Panc1 (cell line): Measurements from ENCODE around the gene C3orf22. TPM values are rescaled to one million over a fixed set of nuclear protein-coding genes. Genes with fewer than 3 reads are reported as not detected.

Experiments used
- ATAC-seq: fragments of 200-7000 bp; cut with Tn5 transposase; 2 replicates; pipeline ENCODE4 v1.9.1; 2020; ENCODE audit warnings: mild to moderate bottlenecking, moderate library complexity
- BruUV-seq: library from RNA; stranded (reverse); fragments of 400-500 nt; replicated peaks from 2 replicates; lab custom pipeline; 2021; lab: Mats Ljungman, UMichigan
- CTCF ChIA-PET: fragments of 300-600 bp; sonication (Branson Sonifier 250); formaldehyde crosslinking; loops from one replicate; lab custom pipeline; 2022; ENCODE audit warnings: antibody characterized with exemption; lab: Charles Lee
- POLR2A ChIA-PET: fragments of 300-600 bp; sonication (Branson Sonifier 250); formaldehyde crosslinking; loops from one replicate; lab custom pipeline; 2022; ENCODE audit warnings: antibody characterized with exemption; lab: Charles Lee
- DNase-seq: peaks from one replicate; pipeline ENCODE4 v3.0.0-alpha.2; 2010; ENCODE audit warnings: low read depth, low spot score
- H3K27ac ChIP-seq: 2 replicates; pipeline ENCODE4 v1.5.1; 2011; ENCODE audit warnings: mild to moderate bottlenecking, low read length, inconsistent platforms
- H3K27me3 ChIP-seq: fragments of 200-500 bp; sonication (Bioruptor generic); 2 replicates; pipeline ENCODE4 v1.6.0; 2014; ENCODE audit warnings: low read length, inconsistent platforms; ENCODE audit not compliant: control insufficient read depth, insufficient read depth
- H3K36me3 ChIP-seq: fragments of 200-500 bp; sonication (Bioruptor generic); 2 replicates; pipeline ENCODE4 v1.5.1; 2014; ENCODE audit warnings: inconsistent platforms, mild to moderate bottlenecking, low read length, moderate library complexity; ENCODE audit not compliant: control insufficient read depth, insufficient read depth
- H3K4me1 ChIP-seq: 2 replicates; pipeline ENCODE4 v1.5.1; 2011; ENCODE audit warnings: inconsistent platforms, mild to moderate bottlenecking, low read length, moderate library complexity; ENCODE audit not compliant: control insufficient read depth, insufficient read depth
- H3K4me3 ChIP-seq, 2 experiments: 2 replicates each; pipeline ENCODE4 v1.5.1; 2011 to 2012; ENCODE audit warnings: low read depth in 2 of 2, low read length in 2 of 2, mild to moderate bottlenecking in 2 of 2, inconsistent platforms in 1 of 2, moderate library complexity in 1 of 2
- H3K9me3 ChIP-seq: fragments of 200-500 bp; sonication (Bioruptor generic); 2 replicates; pipeline ENCODE4 v1.5.1; 2014; ENCODE audit warnings: low read depth, mild to moderate bottlenecking, inconsistent platforms, low read length, moderate library complexity; ENCODE audit not compliant: control insufficient read depth, insufficient read depth
- POLR2AphosphoS5 ChIP-seq: IDR thresholded peaks from 2 replicates; pipeline ENCODE4 v1.6.1; 2012; ENCODE audit warnings: mild to moderate bottlenecking, low read depth, low read length, moderate library complexity
- SIN3A ChIP-seq: IDR thresholded peaks from 2 replicates; pipeline ENCODE4 v1.6.1; 2012; ENCODE audit warnings: low read depth, mild to moderate bottlenecking, low read length, moderate library complexity, borderline replicate concordance; ENCODE audit not compliant: insufficient read depth
- TCF7L2 ChIP-seq: IDR thresholded peaks from 2 replicates; pipeline ENCODE4 v1.6.1; 2011; ENCODE audit warnings: mild to moderate bottlenecking, low read depth, low read length, inconsistent platforms
- in situ Hi-C: cut with HindIII; loops from 2 replicates; pipeline ENCODE4 v1.10.0; 2016; ENCODE audit warnings: low sequenced_read_pairs, low pct_unique_long_range_greater_than_20kb
- intact Hi-C: fragments of 100-400 bp; cut with micrococcal nuclease; formaldehyde crosslinking; loops from one replicate; pipeline ENCODE4 v1.10.0; 2022; ENCODE audit not compliant: unreplicated experiment
- total RNA-seq: library from RNA; stranded (reverse); gene quantifications from one replicate; pipeline ENCODE4 v1.2.1, GENCODE V29; 2021; ENCODE audit not compliant: unreplicated experiment
- TF ChIP-seq, protein P1 (sequence below), 2 experiments: IDR thresholded peaks; 2 replicates each; pipeline ENCODE4 v1.6.1; 2011 to 2012; ENCODE audit warnings: low read depth in 2 of 2, control low read depth in 1 of 2, low read length in 1 of 2, mild to moderate bottlenecking in 1 of 2, moderate library complexity in 1 of 2; ENCODE audit not compliant: insufficient read depth in 1 of 2
- TF ChIP-seq, protein P2 (sequence below): fragments of 450-650 bp; IDR thresholded peaks from 2 replicates; pipeline ENCODE4 v1.5.1; 2017; ENCODE audit warnings: mild to moderate bottlenecking

The C3orf22 gene
- total RNA-seq, 1 experiment from 2014 or later = not detected

DNA sequence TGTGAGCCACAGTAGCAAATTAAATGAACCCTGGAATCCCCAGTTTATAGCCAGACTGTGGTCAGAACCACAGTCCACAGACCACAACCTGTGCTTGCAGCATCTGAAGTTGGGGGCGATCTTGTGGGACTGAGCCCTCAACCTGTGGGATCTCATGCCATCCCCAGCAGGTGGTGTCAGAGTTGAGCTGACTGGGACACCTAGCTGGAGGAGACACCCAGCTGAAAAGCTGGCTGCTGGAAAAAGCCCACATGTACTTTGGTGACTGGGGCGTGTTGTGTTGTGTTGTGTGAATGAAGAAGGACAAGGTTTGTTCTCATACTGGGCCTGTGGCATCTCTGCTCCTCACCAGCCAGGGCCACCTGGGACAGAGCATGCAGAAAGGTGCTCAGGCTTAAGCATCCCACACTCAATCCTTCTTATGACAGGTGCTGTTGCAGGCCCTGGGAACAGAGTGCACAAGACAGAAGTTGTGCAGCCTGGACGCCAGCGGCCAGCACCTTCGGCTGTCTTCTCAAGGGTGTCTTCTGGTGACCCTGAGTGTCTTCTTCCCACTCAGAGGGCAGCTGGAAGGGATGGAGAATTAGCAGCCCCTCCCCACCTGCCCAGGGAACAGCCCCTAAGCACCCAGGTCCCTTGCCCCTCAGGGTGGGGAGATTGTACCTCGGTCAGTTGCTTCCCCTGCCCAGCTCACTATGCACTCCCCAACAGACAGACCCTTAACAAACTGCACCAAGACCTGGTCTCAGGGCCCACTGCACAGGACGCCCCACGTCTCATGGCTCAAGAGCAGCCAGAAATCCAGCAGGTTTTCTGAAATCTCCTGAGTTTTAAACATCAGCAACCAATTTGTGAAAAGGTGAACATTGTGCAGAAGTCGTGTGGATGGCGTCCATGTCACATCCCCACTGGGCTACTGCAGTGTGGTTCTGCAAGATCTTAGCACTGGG, 39.0 kb downstream of the C3orf22 start:
- H3K27me3 ChIP-seq = peaks cover 8% of the 10 kb centered on the region
- no peak overlapping the region for H3K27ac ChIP-seq
- no peaks in the 10 kb centered on the region for H3K9me3 ChIP-seq
- ChIA-PET POLR2A (interaction anchor here (0.6 kb wide), 1 partner anchor 7 kb away, joined by 3 read pairs; no protein-coding TSS in a partner anchor), CTCF (no interaction called here)
- TF ChIP-seq POLR2AphosphoS5 (no peak), SIN3A (no peak), TCF7L2 (no peak)
- TF ChIP-seq, protein P1, sequence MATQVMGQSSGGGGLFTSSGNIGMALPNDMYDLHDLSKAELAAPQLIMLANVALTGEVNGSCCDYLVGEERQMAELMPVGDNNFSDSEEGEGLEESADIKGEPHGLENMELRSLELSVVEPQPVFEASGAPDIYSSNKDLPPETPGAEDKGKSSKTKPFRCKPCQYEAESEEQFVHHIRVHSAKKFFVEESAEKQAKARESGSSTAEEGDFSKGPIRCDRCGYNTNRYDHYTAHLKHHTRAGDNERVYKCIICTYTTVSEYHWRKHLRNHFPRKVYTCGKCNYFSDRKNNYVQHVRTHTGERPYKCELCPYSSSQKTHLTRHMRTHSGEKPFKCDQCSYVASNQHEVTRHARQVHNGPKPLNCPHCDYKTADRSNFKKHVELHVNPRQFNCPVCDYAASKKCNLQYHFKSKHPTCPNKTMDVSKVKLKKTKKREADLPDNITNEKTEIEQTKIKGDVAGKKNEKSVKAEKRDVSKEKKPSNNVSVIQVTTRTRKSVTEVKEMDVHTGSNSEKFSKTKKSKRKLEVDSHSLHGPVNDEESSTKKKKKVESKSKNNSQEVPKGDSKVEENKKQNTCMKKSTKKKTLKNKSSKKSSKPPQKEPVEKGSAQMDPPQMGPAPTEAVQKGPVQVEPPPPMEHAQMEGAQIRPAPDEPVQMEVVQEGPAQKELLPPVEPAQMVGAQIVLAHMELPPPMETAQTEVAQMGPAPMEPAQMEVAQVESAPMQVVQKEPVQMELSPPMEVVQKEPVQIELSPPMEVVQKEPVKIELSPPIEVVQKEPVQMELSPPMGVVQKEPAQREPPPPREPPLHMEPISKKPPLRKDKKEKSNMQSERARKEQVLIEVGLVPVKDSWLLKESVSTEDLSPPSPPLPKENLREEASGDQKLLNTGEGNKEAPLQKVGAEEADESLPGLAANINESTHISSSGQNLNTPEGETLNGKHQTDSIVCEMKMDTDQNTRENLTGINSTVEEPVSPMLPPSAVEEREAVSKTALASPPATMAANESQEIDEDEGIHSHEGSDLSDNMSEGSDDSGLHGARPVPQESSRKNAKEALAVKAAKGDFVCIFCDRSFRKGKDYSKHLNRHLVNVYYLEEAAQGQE (IDR thresholded peaks at IDR 0.05; ENCODE audit: insufficient read depth in 1 of 2, low read depth in 2 of 2, low read length in 1 of 2) = no peak
- TF ChIP-seq, protein P2, sequence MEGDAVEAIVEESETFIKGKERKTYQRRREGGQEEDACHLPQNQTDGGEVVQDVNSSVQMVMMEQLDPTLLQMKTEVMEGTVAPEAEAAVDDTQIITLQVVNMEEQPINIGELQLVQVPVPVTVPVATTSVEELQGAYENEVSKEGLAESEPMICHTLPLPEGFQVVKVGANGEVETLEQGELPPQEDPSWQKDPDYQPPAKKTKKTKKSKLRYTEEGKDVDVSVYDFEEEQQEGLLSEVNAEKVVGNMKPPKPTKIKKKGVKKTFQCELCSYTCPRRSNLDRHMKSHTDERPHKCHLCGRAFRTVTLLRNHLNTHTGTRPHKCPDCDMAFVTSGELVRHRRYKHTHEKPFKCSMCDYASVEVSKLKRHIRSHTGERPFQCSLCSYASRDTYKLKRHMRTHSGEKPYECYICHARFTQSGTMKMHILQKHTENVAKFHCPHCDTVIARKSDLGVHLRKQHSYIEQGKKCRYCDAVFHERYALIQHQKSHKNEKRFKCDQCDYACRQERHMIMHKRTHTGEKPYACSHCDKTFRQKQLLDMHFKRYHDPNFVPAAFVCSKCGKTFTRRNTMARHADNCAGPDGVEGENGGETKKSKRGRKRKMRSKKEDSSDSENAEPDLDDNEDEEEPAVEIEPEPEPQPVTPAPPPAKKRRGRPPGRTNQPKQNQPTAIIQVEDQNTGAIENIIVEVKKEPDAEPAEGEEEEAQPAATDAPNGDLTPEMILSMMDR = no peak
- peaks cover 4% of the 10 kb centered on the region; the same call in 1 of the 2 replicates for H3K4me1 ChIP-seq
- no peaks in the 10 kb centered on the region for H3K36me3 ChIP-seq
- DNase-seq (no peak), ATAC-seq (no peak)
- intact Hi-C loops = loop anchor here (10.0 kb wide), 1 partner anchor 145 kb away; no protein-coding TSS in a partner anchor
- H3K4me3 ChIP-seq = no peak overlapping the region
- no TSS peak for BruUV-seq
- in situ Hi-C loops = no loop called here

DNA sequence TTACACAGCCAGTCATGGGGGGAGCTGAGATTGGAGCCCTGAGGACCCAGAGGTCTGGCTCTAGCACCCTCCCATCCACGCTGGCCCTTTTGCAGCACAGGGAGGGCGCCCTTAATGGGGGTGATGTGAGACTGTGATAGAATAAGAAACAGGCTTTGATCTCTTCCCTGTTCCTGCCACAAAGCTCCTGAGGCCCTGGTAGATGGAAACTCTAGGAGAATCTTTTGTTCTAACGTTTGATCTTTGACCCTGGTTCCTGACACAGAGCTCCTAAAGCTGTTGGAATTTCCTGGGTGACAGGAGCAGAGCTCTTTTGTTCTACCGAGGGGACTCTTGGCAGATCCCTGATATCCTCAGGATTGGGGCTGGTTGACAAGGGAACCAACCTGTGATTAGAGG, 40.0 kb downstream of the C3orf22 start:
- in situ Hi-C loops = no loop called here
- intact Hi-C loops = no loop called here
- Histone ChIP-seq H3K27me3 (peaks cover 8% of the 10 kb centered on the region), H3K9me3 (no peaks in the 10 kb centered on the region), H3K27ac (no peak overlapping the region), H3K4me3 (no peak overlapping the region), H3K4me1 (peaks cover 4% of the 10 kb centered on the region; the same call in 1 of the 2 replicates), H3K36me3 (no peaks in the 10 kb centered on the region)
- ATAC-seq (no peak), DNase-seq (no peak)
- no TSS peak for BruUV-seq
- TF ChIP-seq, protein P1 (IDR thresholded peaks at IDR 0.05; ENCODE audit: insufficient read depth in 1 of 2, low read depth in 2 of 2, low read length in 1 of 2) = no peak
- TF ChIP-seq SIN3A = no peak
- TF ChIP-seq, protein P2 = no peak
- TF ChIP-seq POLR2AphosphoS5 = no peak
- TF ChIP-seq TCF7L2 = no peak
- ChIA-PET CTCF (no interaction called here), POLR2A (interaction anchor here (0.6 kb wide), 1 partner anchor 8 kb away, joined by 3 read pairs; no protein-coding TSS in a partner anchor)
